GM19023 (cell line): ENCODE measurements around the gene TOPBP1.
"Not testable (repeated sequence)": the region's sequence is repeated elsewhere in the genome, so short reads cannot be mapped to it uniquely, and the experiment has no call there.

Experiments used
- ATAC-seq: cut with Tn5 transposase; IDR thresholded peaks from one replicate; pipeline ENCODE4 v1.9.1; 2021; ENCODE audit warnings: mild to moderate bottlenecking, moderate library complexity; ENCODE audit not compliant: unreplicated experiment

TOPBP1 gene

DNA sequence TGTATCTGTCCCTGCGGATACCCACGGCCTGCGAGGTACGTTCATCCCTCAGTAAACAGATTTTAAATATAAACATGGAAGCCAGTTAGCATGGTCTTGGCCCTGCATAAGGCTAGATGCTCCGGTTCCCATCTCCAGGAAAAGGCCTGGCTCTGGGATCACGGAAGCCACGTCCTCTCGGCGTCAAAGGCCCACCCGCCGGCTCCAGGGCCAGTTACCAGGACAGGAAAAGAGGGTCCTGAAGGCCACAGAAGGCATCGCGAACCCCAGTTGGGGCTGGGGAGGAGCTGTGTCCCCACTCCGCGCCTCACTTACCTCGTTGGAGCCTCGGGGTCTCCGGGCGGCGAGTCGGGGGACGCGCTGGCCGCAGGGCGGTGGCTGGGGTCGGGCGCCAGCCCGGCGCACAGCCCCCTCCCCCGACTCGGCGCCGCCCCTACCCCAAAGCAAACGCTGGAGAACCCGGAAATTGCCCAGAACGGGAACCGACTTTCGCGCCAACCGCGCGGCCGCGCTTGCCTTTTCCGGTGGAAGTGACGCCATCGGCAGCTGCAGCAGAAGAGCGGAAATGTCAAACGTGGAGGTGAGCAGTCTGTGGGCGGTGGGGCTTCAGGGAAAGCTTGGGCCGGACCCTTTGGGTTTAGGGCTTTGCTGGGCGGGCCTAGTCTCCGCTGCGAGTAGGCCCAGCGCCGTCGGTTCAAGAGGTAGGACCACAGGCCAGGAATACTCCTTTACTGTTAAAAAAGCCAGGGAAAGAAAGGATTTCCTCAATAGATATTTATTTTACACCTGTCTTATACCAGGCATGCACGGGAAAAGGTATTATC, at the start of gene TOPBP1:
TOPBP1 (minus strand) TSS at position 488 of the 824 bp plus-strand sequence. CDS start 814 bp downstream, outside the sequence.
- peak; percentile 95 for ATAC-seq

GRCh38 chr3:133711013-133711412, 49.3 kb upstream of the TOPBP1 start:
- no peak for ATAC-seq

GRCh38 chr3:133709139-133709750, 47.5 kb upstream of the TOPBP1 start:
- no peak for ATAC-seq

DNA sequence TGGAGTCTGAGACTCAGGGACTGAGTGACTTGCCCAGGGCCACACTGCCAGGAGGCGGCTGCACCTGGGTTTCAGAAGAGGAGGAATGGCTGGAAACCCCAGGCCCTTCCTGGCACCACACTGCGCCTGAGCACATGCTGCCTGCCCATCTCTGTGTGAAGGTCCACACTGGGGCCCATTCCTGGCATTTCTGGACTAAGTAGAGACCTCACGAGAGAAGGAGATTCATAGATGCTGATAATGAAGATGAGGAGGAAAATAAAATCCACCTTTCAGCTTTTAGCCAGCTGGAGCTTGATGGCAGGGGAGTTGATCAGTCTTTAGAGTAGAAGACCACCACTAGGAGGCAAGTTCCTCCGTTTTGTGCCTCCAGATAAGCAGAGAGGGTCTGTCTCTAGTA, 44.3 kb upstream of the TOPBP1 start:
- ATAC-seq, result no peak

GRCh38 chr3:133703915-133704314, 42.2 kb upstream of the TOPBP1 start:
- ATAC-seq, result no peak

DNA sequence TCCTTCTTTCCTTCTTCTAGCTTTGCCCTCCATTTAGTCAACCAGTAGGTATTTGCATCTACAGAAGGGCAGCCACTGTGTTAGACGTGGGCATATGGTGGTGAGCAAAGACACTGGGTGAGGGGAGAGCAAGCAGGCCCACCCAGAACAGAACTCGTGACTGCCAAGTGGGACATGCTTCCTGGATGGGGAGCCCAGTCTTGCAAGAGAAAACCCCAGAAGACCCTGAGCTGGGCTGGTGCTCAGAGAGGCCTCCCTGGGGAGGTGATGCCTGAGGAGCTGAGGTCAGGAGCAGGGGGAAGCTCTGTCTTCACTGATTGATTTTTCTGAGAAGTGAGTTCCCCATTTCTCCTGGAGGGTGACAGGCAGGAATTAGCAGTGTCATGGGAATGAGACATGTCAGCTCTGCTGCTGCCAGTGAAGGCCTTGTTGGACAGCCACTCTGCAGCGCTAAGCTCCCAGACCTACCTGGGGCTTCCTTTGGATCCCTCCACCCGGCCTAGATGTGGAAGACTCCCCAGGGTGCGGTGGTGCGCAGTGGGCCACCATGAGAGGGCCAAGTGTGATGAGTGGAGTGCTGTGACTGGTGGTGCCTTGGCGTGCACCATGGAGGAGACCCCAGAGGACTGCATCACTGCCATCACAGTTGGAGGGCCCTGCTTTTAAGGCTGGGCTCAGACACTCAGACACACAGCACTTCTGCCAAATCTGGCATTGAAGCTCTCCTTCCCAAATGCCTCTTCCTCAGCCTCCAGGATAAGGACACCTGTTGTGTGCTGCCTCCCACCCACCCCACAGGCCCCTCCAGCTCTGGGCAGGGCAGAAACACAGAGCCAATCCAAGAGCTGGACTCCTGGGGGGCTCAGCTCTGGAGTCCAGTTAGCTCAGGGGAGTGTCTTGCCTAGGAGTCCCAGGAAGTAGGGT, 40.0 kb upstream of the TOPBP1 start:
- ATAC-seq, result no peak

GRCh38 chr3:133700351-133700750, 38.6 kb upstream of the TOPBP1 start:
- no peak for ATAC-seq

DNA sequence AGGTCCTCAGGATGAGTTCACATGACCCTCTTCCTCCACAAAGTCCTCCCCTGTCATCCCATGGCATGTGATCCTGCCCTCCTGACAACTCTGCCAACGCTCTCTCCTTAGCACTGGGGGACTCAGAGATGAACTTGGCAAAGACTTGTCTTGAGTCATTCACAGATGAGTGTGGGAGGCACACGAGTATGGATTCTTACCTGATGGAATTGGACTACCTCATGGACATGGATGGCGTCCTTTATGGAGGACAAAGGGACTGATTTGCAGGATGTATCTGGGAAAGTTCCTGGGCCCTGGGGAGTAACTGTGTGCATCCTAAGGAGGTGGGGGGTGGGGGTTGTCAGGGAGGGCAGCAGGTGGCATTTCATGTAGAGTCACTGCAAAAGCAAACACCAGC, 38.2 kb upstream of the TOPBP1 start:
- ATAC-seq, result no peak

DNA sequence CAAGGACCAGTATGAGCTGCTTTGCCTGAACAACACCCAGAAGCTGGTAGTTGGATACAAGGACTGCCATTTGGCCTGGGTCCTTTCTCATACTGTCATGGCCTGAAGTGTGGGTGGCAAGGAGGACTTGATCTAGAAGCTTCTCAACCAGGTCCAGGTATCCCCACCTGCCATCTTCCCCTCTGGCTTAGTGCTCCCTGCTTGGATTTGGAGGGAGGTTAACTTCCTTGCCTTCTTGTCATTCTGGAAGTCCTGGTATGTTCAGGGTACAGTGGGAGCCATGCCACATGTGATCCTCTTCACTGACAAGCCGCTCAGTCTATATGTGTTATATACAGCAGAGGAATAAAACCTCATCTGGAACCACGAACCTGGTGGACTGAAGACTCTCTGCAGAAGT, 37.7 kb upstream of the TOPBP1 start:
- ATAC-seq, result no peak

- ATAC-seq, result no peak
Observed at GRCh38 chr3:133697960-133698359, 36.2 kb upstream of the TOPBP1 start.

DNA sequence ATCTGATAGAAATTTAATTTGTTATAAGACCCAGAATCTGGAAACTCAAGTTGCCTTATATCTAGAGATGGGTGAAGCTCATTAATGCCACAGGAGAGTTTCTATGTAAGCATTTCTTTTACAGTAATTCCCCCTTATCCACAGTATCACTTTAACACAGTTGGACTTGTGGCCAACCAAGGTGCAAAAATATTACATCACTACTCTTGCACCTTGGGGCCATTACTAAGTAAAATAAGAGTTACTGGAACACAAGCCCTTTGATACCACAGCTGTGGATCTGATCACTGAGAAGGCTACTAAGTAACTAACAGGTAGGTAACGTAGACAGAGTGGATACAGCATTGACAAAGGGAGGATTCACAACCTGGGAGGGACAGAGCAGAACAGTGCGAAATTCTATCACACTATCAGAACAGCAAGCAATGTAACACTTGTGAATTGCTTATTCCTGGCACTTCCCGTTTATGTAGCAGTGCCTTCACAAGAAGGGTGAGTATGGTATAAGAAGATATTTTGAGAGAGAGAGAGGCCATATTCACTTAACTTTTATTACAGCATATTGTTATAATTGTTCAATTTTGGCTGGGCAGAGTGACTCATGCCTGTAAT, 33.9 kb upstream of the TOPBP1 start:
- ATAC-seq, result no peak

- ATAC-seq, result no peak
Observed at GRCh38 chr3:133694288-133695268, 32.8 kb upstream of the TOPBP1 start.

- no peak for ATAC-seq
Observed at GRCh38 chr3:133693821-133694220, 32.1 kb upstream of the TOPBP1 start.

DNA sequence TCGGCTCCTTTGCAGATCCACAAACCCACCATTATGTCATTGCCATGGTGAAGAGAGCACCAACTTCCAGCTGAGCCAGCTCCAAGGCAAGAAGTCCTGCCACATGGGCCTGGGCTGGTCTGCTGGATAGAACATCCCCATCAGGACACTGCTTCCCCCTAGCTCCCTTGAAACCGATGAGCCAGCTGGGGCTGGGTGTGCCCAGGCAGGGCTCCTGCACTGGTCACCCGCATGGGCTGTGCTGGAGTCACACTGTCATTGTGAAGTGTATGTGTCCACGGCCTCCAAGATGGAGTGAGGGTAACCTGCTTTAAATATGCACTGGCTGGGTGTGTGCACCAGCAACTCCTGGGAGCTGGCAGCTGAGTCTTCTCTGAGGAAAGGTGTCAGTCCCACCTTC, 31.0 kb upstream of the TOPBP1 start:
- ATAC-seq, result no peak

DNA sequence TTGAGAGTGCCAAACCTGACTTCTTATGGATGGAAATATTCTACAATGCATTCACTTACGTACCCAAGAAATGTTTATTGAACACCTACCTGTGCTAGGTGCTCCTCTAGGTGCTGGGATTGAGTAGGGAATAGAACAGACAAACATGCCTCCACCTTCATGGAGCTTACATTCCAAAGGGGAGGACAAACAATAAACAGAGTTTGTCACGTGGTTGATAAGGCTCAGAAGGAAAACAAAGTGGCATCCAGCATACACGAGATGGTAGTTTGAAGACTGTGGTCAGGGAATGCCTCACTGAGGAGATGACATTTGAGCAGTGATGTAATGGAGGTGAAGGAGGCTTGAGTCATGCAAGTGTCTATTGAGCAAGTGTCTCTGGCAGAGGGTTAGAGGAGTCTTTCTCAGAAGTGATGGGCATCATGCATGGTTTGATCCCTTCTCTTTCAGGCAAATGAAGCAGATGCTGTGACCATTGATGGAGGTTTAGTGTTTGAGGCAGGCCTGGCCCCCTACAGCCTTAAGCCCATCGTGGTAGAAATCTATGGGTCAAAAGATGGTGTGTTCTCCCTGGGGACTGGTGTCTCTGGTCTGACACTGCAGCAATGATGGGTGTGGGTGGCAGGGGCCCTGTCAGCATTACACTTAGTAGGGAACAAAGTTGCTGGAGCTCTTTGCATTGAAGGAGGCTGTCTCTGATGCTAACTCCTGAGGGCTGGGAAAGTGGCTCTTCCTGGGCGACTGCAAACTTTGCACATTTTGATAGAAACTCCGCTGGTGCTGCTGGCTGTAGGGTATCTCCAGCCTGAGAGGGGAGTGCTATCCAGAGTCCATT, 29.7 kb upstream of the TOPBP1 start:
- ATAC-seq, result no peak

- not testable (repeated sequence) for ATAC-seq
Observed at GRCh38 chr3:133677993-133678392, 16.3 kb upstream of the TOPBP1 start.

DNA sequence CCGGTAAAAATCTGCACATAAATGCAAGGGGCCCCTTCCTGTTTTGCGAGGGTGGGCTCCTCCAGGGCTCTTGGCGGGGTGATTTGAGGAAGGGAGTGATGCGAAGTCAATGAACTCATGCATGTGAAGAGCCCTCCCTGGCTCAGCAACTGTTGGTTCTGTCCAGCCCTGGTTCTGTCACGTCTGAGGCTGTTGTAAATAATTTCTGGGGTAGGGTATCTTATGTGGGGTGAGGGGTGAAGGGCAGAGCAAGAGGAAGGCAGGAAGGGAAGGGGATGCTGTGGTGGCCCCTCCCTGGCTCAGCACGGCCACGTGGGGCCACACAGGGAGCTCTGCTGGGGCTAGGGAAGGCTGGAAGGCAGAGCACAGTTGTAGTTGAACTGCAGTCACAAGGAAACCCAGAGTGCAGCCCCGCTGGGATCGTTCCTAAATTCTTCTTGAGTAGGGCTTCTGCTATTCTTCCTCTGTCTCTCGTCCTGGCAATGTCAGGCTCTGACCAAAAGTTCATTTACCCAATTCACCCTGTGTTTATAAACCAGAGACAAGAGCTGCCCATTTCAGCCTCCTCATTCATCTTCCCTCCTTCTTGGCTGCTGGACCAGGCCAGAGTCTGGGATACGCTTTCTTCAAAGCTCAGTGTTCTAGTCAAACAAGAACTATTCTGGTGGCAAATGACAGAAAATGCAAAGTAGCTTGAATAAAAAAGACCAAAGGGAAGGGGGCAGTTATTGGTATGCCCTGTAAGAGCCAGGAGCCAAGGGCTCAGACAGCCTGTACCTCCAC, 14.8 kb upstream of the TOPBP1 start:
- no peak for ATAC-seq
